Spleen (tissue), 11 donors: ENCODE measurements around the gene TBCEL. TPM values are rescaled to one million over a fixed set of nuclear protein-coding genes. Genes with fewer than 3 reads are reported as not detected.

Source experiments
- DNase-seq: peaks from one replicate; pipeline ENCODE4 v3.0.0-alpha.2; 2020
- H3K27ac ChIP-seq, 8 donors: fragments of 200-600 bp; sonication (generic) in 7 of 8; 1 replicate in 4 of 8; 2 replicates in 4 of 8; pipeline versions ENCODE4 v1.5.0 to v1.8.0; 2016 to 2021; ENCODE audit warnings: inconsistent platforms in 4 of 8, mild to moderate bottlenecking in 4 of 8, moderate library complexity in 1 of 8
- H3K27me3 ChIP-seq, 7 donors: fragments of 200-600 bp; sonication (generic) in 6 of 7; replicated peaks in 1 of 7; 1 replicate in 4 of 7; 2 replicates in 3 of 7; pipeline versions ENCODE4 v1.5.0 to v1.8.0; 2016 to 2021; ENCODE audit warnings: inconsistent platforms in 3 of 7, mild to moderate bottlenecking in 1 of 7
- H3K36me3 ChIP-seq, 6 donors: fragments of 200-600 bp; sonication (generic) in 5 of 6; 1 replicate in 4 of 6; 2 replicates in 2 of 6; pipeline versions ENCODE4 v1.5.0 to v1.8.0; 2016 to 2021; ENCODE audit warnings: inconsistent platforms in 2 of 6
- H3K4me1 ChIP-seq, 6 donors: fragments of 200-600 bp; sonication (generic) in 5 of 6; 1 replicate in 3 of 6; 2 replicates in 3 of 6; pipeline versions ENCODE4 v1.5.0 to v1.8.0; 2016 to 2021; ENCODE audit warnings: inconsistent platforms in 3 of 6
- H3K4me3 ChIP-seq, 8 donors: fragments of 200-600 bp; sonication (generic) in 7 of 8; 1 replicate in 4 of 8; 2 replicates in 4 of 8; pipeline versions ENCODE4 v1.5.0 to v1.8.0; 2016 to 2021; ENCODE audit warnings: inconsistent platforms in 4 of 8, mild to moderate bottlenecking in 4 of 8, moderate library complexity in 2 of 8
- H3K9me3 ChIP-seq, 8 donors: fragments of 200-600 bp; sonication (generic) in 7 of 8; 1 replicate in 4 of 8; 2 replicates in 4 of 8; pipeline versions ENCODE4 v1.5.0 to v1.8.0; 2016 to 2021; ENCODE audit warnings: inconsistent platforms in 4 of 8
- CTCF ChIP-seq, 11 experiments: fragments of 200-600 bp in 7 of 11; fragments of 450-650 bp in 4 of 11; sonication (generic) in 4 of 11; IDR thresholded peaks in 8 of 11; conservative IDR thresholded peaks in 3 of 11; 1 replicate in 7 of 11; 2 replicates in 4 of 11; pipeline versions ENCODE4 v1.4.0 to v1.8.0; 2016 to 2021; ENCODE audit warnings: antibody characterized with exemption in 11 of 11, inconsistent platforms in 4 of 11, mild to moderate bottlenecking in 1 of 11
- POLR2A ChIP-seq, 3 donors: fragments of 450-650 bp; IDR thresholded peaks; one replicate each; pipeline ENCODE4 v1.5.1; 2017; ENCODE audit warnings: antibody characterized with exemption in 3 of 3, mild to moderate bottlenecking in 1 of 3
- POLR2AphosphoS5 ChIP-seq, 3 donors: sonication (generic); formaldehyde crosslinking; IDR thresholded peaks; one replicate each; pipeline ENCODE4 v1.5.1; 2017; ENCODE audit warnings: antibody characterized with exemption in 3 of 3
- WGBS, 5 donors: extraction: QIAGEN DNeasy Blood & Tissue Kit in 3 of 5; methylation state at CpG; one replicate each; pipeline versions ENCODE4 v1.1.5 to v1.1.7; 2013 to 2018; 5-methylcytosine and 5-hydroxymethylcytosine counted together
- intact Hi-C: fragments of 100-400 bp; cut with DNase I; formaldehyde crosslinking; loops from one replicate; pipeline ENCODE4 v1.15.0; 2023; ENCODE audit warnings: low total_unique reads
- polyA plus RNA-seq, 3 donors: library from polyadenylated mRNA; stranded (reverse); fragments of 200-250 nt; gene quantifications; one replicate each; pipeline ENCODE4 v1.2.1, GENCODE V29; 2013
- total RNA-seq, 7 donors: library from RNA; depleted of rRNA in 3 of 7; stranded (reverse); fragments of >200 nt in 3 of 7; fragmentation: NEBNext Ultra II Directional in 4 of 7; extraction: Animal tissue kit (Norgen Biotek cat#: 25700) in 4 of 7; gene quantifications; one replicate each; pipeline versions ENCODE4 v1.1.0 to v1.2.1, GENCODE V29; 2016 to 2021
- donor health status: healthy with polysubstance abuse.
- donor health status: DM: no; HTN: no; CAD: no; lungs with moderate emphysema.
- donor health status: DM: no; HTN: no; CAD: no.
- donor health status: Bipolar disorder and iron deficiency.
- donor health status: healthy.
- donor health status: DM: no; HTN: no; CAD: no.
- donor health status: DM: yes; HTN: yes; CAD: no.

TBCEL gene
- total and polyA plus RNA-seq, 10 donors: 3.9 to 49.3 (median 31.6) TPM

- H3K27me3 ChIP-seq: no peaks in the 10 kb centered on the region
- H3K9me3 ChIP-seq: no peaks in the 10 kb centered on the region
- no peak for DNase-seq
- 85 to 94% (median 87%) methylated on average over 1 of the region's 1 CpG for WGBS, 5 donors
- intact Hi-C loops: no loop called here
- H3K36me3 ChIP-seq: no peaks in the 10 kb centered on the region
- peaks cover 0 to 7% (median 0%) of the 10 kb centered on the region in 6 donors for H3K4me1 ChIP-seq
- no peak overlapping the region for H3K27ac ChIP-seq
- no peak for TF ChIP-seq CTCF (IDR thresholded peaks at IDR 0.05 in 8 of 11, conservative IDR thresholded peaks at IDR 0.05 in 3 of 11)
- no peak for TF ChIP-seq POLR2AphosphoS5 (IDR thresholded peaks at IDR 0.05)
- no peak for TF ChIP-seq POLR2A (IDR thresholded peaks at IDR 0.05)
- no peak overlapping the region for H3K4me3 ChIP-seq
These were observed 13.1 kb downstream of the TBCEL start for GRCh38 chr11:121037016-121037415.

GRCh38 chr11:121038648-121039409 is 14.9 kb downstream of the TBCEL start:
- no peak overlapping the region for H3K27ac ChIP-seq

GRCh38 chr11:121039971-121040613 is 16.2 kb downstream of the TBCEL start:
- 79 to 100% (median 87%) methylated on average over 1 of the region's 1 CpG for WGBS, 5 donors
- Histone ChIP-seq H3K27ac (no peak overlapping the region), H3K27me3 (no peaks in the 10 kb centered on the region), H3K4me3 (no peak overlapping the region), H3K9me3 (no peaks in the 10 kb centered on the region), H3K4me1 (peaks cover 0 to 7% (median 0%) of the 10 kb centered on the region in 6 donors), H3K36me3 (no peaks in the 10 kb centered on the region)
- intact Hi-C loops: no loop called here
- no peak for DNase-seq
- TF ChIP-seq CTCF (IDR thresholded peaks at IDR 0.05 in 8 of 11, conservative IDR thresholded peaks at IDR 0.05 in 3 of 11) (no peak), POLR2AphosphoS5 (IDR thresholded peaks at IDR 0.05) (no peak), POLR2A (IDR thresholded peaks at IDR 0.05) (no peak)

More at GRCh38 chr11:121038648-121039409, 14.9 kb downstream of the TBCEL start:
- WGBS, 5 donors: 89 to 94% (median 91%) methylated on average over 5 of the region's 5 CpGs
- Histone ChIP-seq H3K27me3 (no peaks in the 10 kb centered on the region), H3K4me3 (no peak overlapping the region), H3K9me3 (no peaks in the 10 kb centered on the region), H3K36me3 (no peaks in the 10 kb centered on the region), H3K4me1 (peaks cover 0 to 7% (median 0%) of the 10 kb centered on the region in 6 donors)
- intact Hi-C loops: no loop called here
- no peak for DNase-seq
- TF ChIP-seq CTCF (IDR thresholded peaks at IDR 0.05 in 8 of 11, conservative IDR thresholded peaks at IDR 0.05 in 3 of 11) (no peak), POLR2A (IDR thresholded peaks at IDR 0.05) (no peak), POLR2AphosphoS5 (IDR thresholded peaks at IDR 0.05) (no peak)

GRCh38 chr11:121040614-121041002 is 16.7 kb downstream of the TBCEL start:
- no peak overlapping the region for H3K4me3 ChIP-seq
- peaks cover 0 to 7% (median 0%) of the 10 kb centered on the region in 6 donors for H3K4me1 ChIP-seq
- H3K27me3 ChIP-seq: no peaks in the 10 kb centered on the region
- peaks cover 0 to 5% (median under 1%) of the 10 kb centered on the region in 6 donors for H3K36me3 ChIP-seq
- no peaks in the 10 kb centered on the region for H3K9me3 ChIP-seq
- no peak for TF ChIP-seq POLR2AphosphoS5 (IDR thresholded peaks at IDR 0.05)
- no peak for TF ChIP-seq CTCF (IDR thresholded peaks at IDR 0.05 in 8 of 11, conservative IDR thresholded peaks at IDR 0.05 in 3 of 11)
- TF ChIP-seq POLR2A (IDR thresholded peaks at IDR 0.05): no peak
- intact Hi-C loops: no loop called here
- DNase-seq: no peak
- WGBS, 5 donors: 93 to 98% (median 96%) methylated on average over 3 of the region's 3 CpGs
- H3K27ac ChIP-seq: no peak overlapping the region
